G401 (cell line): ENCODE measurements around the gene LRCH1. TPM values are rescaled to one million over a fixed set of nuclear protein-coding genes. Genes with fewer than 3 reads are reported as not detected.

ENCODE experiments used
- DNase-seq: peaks from one replicate; pipeline ENCODE4 v3.0.0-alpha.2; 2015; ENCODE audit warnings: low spot score
- in situ Hi-C: cut with HindIII; loops from 2 replicates; pipeline ENCODE4 v1.10.0; 2016; ENCODE audit warnings: low sequenced_read_pairs, mixed read lengths
- total RNA-seq: library from RNA; depleted of rRNA; stranded (reverse); fragments of >200 nt; shearing (Covaris generic); gene quantifications from 2 replicates; pipeline ENCODE4 v1.2.3, GENCODE V29; 2014

LRCH1 gene
- total RNA-seq, 1 experiment from 2014 or later, result 0.85 TPM

- in situ Hi-C loops, result no loop called here
- no peak for DNase-seq
Measured at GRCh38 chr13:46717856-46718255, 164.9 kb downstream of the LRCH1 start.

DNA sequence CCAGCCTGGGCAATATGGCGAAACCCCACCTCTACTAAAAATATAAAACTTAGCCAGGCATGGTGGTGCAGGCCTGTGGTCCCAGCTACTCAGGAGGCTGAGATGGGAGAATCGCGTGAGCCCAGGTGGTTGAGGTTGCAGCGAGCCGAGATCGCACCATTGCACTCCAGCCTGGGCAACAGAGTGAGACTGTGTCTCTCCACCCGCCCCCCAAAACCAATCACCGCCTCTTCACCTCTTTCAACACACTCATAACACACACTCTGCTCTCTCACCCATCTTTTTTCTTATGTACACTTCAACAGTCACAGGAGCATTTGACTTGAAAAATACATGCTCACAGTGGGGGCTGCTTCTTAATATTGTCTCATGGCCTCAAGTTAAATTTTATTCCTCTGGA is 167.2 kb downstream of the LRCH1 start:
- in situ Hi-C loops, result no loop called here
- DNase-seq, result no peak

DNA sequence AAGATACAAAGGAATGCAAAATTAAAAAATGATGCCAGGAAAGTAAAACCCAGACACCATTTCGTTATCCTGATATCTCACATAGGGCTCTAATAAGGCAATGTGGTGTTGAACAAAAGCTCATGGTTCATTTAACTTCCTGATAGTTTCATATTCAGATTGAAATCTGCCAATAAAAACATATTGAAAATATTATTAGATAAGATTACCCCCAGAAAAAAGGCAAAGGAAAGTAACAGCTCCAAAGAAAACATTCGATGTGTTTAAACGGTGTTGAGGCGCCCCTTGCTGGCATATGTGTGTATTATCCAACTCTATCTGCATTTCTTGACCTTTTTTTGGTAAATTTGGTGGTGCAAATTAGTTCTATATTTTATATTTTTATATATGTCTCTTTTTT is 168.1 kb downstream of the LRCH1 start:
- in situ Hi-C loops, result no loop called here
- DNase-seq, result peak; percentile 75

- in situ Hi-C loops, result no loop called here
- no peak for DNase-seq
Measured at GRCh38 chr13:46726347-46726746, 173.4 kb downstream of the LRCH1 start.

DNA sequence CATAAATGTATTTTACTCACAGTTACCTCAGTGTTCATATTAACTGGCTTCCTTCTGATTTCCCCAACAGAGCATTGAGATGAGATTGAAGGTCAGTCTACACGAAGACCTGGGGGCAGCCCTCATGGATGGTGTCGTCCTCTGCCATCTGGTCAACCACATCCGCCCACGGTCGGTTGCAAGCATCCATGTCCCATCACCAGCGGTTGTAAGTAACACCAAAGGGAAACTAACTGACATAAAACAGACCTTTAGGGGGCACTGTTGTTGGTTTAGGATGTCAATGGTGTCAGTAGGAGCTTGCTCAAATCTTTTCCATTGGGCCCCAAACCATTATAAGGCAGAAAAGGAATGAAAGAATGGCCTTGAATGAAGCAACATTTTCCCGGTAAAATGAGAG is 175.8 kb downstream of the LRCH1 start:
- DNase-seq, result no peak
- in situ Hi-C loops, result no loop called here

DNA sequence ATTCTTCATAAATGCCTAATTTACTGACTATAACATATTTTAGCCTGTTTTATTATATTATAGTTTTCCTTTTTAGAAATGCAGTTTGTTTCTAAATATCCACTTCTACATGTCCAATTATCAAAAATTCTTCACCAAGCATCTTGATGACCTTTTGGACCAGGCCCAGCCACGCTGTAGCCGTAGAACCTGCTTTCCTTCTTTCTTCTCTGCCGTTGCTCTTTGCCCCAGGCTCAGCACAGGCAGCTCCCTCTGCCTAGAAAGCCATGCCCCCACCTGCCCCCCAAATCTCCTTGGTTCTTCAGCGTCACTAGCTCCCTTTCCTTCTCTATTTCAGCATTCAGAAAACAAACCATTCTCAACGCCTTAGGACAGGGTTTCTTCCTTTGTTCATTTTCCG is 178.6 kb downstream of the LRCH1 start:
- DNase-seq, result no peak
- in situ Hi-C loops, result no loop called here

DNA sequence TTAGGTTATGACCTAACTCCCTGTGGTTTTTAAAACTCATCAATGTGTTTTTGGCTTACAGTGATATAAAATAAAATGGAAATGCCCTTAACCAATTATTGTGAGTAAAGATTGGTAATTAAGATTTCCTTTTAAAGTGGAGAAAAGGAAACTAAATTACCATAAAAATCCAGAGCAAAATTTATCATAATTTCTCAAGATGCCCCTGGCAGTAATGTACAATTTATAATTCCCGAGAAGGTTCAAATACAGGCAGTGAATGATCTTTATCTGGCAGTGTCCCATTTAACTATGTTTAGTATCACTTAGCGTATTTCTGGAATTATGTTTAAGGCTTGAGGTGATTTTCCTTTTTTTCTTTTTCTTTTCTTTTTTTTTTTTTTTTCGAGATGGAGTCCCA is 182.5 kb downstream of the LRCH1 start:
- in situ Hi-C loops, result no loop called here

DNA sequence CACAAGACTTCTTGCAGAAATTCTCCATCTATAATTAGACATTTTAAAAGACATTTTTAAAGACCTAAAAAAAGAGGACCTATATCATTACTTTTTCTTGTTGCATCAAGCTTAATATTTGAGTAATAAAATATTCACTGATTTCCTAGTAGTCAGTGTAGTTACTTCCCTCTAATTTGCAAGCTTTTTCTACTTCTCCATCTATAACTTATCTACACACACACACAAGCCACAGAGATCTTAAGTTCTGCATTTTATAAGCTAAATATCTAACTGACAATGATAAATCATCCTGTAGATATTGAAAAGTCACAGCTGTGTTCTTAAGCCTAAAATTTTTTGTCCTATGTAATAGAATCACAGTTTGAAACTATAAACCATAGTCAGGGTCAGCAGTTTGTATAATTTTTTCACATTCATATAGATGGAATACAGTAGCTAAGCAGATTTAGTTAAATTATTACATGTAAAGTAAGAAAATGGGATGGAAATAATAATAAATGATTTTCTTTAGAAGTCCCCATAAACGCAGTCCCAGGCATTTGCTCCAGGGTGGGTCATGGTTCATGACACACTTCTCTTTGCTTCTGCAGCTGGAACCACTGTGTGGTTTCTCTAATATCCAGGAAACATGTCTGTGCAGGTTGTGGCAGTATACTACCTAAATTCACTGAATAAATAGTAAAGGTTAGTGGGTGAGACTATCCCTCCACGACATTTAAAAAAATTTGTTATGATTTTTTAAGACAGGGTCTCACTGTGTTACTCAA is 183.8 kb downstream of the LRCH1 start:
- in situ Hi-C loops, result no loop called here
- no peak for DNase-seq

More for the DNA sequence above, 182.5 kb downstream of the LRCH1 start:
- no peak for DNase-seq

- DNase-seq, result no peak
- in situ Hi-C loops, result no loop called here
Measured at GRCh38 chr13:46738055-46738454, 185.1 kb downstream of the LRCH1 start.

DNA sequence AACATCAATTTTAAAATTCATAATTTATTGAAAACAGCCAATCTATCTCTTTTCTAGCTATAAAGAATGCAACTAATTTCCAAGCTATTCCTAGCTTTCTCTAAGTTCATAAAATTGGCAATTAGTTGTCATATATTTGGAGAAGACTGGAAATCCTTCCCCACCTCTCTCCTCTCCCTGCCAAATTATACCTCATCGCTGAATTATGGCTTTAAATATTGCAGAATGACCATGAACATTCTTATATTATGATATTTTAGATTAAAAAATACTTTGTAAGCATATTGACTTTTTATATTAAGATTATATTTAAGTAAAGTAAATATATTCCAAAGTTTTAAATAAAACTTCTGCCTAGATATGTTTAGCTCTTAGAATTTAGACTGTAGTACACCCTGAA is 185.8 kb downstream of the LRCH1 start:
- DNase-seq, result no peak
- in situ Hi-C loops, result no loop called here

DNA sequence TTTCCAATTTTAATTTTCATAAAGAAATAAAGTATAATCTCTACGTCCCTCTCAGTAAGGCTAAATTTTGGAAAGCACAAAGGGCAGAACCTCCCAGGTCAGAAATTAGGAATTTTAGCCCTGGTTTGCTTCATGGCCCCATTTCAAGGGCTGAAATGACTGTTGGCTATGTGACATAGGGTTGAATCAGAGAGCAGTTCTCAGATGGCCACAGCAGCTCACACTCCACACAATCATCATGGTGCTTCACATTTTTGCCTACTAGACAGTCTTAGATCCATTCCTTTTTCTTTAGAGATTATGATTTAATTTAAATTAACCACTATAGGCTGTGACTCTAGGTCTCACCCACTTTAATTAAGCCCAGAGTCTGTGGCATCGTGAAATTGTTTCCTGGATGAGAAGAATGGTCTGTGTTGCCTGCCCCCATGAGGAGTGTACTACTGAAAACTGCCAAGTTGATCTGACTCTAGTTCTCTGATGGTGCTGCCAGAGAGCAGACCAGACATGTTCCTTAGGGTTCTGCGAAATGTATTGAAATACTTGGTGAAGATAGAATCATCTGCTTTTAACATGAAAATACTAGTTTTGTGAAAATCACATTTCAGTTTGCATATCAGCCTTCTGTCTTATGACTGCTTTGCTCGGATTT is 186.6 kb downstream of the LRCH1 start:
- in situ Hi-C loops, result no loop called here

DNA sequence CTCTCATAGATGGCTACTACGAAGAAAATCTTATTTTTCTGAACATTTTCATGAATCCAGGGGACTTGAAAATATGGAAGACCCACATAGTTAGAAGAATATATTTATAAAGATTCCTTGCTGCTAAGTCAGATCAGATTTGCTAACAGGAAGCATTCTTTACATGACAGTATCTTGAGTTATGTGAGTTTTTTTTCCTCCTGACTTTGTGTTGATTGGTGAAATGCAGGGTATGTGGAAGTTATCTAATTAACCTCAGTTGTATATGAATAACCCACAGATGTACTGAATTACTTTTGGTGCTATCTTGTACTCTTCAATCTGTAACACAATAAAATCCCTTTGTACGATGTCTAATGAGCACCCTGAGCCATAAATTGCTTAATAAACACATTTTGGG is 190.2 kb downstream of the LRCH1 start:
- in situ Hi-C loops, result no loop called here
- no peak for DNase-seq

More for the DNA sequence above, 186.6 kb downstream of the LRCH1 start:
- no peak for DNase-seq

GRCh38 chr13:46745062-46745461 is 192.1 kb downstream of the LRCH1 start:
- in situ Hi-C loops, result no loop called here
- no peak for DNase-seq

DNA sequence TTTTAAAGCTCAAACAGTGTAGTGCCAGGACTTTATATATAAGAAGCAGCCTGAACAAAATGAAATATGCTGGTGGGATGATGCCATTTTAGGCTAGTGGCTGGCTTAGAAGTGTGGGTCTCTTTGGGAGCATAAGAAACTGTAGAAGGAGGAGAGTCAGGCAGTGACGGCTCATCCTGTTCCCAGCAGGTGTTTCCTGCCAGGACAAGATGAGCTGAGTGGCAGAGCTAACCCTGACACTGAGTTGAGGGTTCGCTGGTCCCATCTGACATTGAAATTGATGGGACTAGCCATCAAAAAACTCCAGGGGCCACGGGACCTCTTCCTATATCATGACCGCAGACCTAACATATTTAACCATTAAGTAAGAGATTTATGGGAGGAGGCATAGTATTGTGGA is 192.7 kb downstream of the LRCH1 start:
- DNase-seq, result no peak
- in situ Hi-C loops, result no loop called here

- DNase-seq, result no peak
- in situ Hi-C loops, result no loop called here
Measured at GRCh38 chr13:46747031-46747820, 194.3 kb downstream of the LRCH1 start.

DNA sequence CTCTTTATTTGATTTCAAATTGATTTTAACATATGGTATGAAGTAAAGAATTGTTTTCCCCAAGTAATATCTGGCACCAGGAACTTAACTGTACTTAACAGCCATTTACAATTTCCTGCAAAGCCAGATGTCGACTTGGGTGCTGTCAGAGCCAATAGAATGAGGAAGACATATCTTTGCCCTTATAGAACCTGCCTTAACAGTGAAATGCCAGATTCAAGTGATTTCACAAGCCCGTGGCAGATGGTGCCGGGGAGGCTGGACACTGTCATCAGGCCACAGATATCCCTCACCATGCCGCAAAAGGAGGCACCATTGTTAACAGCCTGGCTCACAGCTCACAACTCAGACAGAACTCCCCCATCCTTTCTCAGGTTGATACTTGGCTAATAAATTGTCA is 195.3 kb downstream of the LRCH1 start:
- in situ Hi-C loops, result no loop called here
- peak; percentile 31 for DNase-seq

GRCh38 chr13:46749951-46750350 is 197.0 kb downstream of the LRCH1 start:
- no peak for DNase-seq
- in situ Hi-C loops, result no loop called here

GRCh38 chr13:46751811-46752635 is 199.1 kb downstream of the LRCH1 start:
- in situ Hi-C loops, result no loop called here
- peak; percentile 72 for DNase-seq

- no peak for DNase-seq
- in situ Hi-C loops, result no loop called here
Measured at GRCh38 chr13:46753137-46753536, 200.2 kb downstream of the LRCH1 start.
